NCI-H146 treated with DMSO at 0.1 percent for 48 hours (cell line): ENCODE measurements around the gene KIF3C.
"Not testable (repeated sequence)": the region's sequence is repeated elsewhere in the genome, so short reads cannot be mapped to it uniquely, and the experiment has no call there.

Experiments used
- DNase-seq: peaks from one replicate; lab custom pipeline; 2025; ENCODE audit not compliant: unreplicated experiment; lab: John Stamatoyannopoulos, UW

KIF3C gene

GRCh38 chr2:25920786-25921415, 61.4 kb downstream of the KIF3C start:
- no peak for DNase-seq

- no peak for DNase-seq
Measured at GRCh38 chr2:25920336-25920735, 62.0 kb downstream of the KIF3C start.

DNA sequence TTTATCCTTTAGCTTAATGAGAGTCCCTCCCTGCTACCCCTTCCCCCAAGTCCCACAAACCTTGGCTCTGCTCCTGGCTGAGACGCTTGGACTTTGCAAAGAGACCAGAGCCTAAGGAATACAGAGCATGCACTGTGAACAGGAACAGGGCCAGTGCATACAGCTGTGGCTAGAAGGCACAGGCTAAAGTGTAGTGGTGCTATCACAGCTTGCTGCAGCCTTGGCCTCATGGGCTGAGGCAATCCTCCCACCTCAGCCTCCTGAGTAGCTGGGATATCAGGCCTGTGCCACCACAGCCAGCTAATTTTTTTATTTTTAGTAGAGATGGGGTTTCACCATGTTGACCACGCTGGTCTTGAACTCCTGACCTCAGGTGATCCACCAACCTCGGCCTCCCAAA, 64.5 kb downstream of the KIF3C start:
- DNase-seq = no peak

- DNase-seq = not testable (repeated sequence)
Measured at GRCh38 chr2:25917411-25917810, 64.9 kb downstream of the KIF3C start.

DNA sequence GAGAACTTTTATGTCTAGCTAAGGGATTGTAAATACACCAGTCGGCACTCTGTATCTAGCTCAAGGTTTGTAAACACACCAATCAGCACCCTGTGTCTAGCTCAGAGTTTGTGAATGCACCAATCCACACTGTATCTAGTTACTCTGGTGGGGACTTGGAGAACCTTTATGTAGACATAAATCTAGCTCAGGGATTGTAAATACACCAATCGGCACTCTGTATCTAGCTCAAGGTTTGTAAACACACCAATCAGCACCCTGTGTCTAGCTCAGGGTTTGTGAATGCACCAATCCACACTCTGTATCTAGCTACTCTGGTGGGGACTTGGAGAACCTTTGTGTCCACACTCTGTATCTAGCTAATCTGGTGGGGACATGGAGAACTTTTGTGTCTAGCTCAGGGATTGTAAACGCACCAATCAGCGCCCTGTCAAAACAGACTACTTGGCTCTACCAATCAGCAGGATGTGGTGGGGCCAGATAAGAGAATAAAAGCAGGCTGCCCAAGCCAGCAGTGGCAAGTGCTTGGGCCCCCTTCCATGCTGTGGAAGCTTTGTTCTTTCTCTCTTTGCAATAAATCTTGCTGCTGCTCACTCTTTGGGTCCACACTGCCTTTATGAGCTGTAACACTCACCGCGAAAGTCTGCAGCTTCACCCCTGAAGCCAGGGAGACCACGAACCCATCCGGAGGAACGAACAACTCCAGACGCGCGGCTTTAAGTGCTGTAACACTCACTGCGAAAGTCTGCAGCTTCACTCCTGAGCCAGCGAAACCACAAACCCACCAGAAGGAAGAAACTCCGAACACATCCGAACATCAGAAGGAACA, 66.1 kb downstream of the KIF3C start:
- DNase-seq = not testable (repeated sequence)

DNA sequence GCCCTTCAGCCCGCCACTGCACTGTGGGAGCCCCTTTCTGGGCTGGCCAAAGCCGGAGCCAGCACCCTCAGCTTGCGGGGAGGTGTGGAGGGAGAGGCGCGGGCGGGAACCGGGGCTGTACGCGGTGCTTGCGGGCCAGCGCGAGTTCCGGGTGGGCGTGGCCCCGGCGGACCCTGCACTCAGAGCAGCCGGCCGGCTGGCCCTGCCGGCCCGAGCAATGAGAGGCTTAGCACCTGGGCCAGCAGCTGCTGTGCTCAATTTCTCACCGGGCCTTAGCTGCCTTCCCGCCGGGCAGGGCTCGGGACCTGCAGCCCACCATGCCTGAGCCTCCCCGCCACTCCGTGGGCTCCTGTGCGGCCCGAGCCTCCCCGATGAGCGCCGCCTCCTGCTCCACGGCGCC, 66.9 kb downstream of the KIF3C start:
- not testable (repeated sequence) for DNase-seq

DNA sequence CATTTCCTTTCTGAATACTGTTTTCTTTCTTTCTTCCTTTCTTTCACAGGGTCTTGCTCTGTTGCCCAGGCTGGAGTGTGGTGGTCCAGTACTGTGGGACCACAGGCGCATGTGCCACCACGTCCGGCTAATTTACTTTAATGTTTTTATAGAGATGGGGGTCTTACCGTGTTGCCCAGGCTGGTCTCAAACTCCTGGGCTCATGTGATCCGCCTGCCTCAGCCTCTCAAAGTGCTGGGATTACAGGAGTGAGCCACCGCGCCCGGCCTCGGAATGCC, 68.7 kb downstream of the KIF3C start:
- DNase-seq = not testable (repeated sequence)

GRCh38 chr2:25912851-25913695, 69.2 kb downstream of the KIF3C start:
- DNase-seq = peak; percentile 21

DNA sequence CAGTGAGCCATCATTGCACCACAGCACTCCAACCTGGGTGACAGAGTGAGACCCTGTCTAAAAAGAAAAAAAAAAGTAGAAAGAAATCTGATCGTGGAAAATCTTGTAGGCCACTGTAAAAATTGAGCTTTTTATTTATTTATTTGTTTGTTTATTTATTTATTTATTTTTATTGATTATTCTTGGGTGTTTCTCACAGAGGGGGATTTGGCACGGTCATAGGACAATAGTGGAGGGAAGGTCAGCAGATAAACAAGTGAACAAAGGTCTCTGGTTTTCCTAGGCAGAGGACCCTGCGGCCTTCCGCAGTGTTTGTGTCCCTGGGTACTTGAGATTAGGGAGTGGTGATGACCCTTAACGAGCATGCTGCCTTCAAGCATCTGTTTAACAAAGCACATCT, 72.7 kb downstream of the KIF3C start:
- not testable (repeated sequence) for DNase-seq

GRCh38 chr2:25905126-25905525, 77.2 kb downstream of the KIF3C start:
- DNase-seq = no peak

DNA sequence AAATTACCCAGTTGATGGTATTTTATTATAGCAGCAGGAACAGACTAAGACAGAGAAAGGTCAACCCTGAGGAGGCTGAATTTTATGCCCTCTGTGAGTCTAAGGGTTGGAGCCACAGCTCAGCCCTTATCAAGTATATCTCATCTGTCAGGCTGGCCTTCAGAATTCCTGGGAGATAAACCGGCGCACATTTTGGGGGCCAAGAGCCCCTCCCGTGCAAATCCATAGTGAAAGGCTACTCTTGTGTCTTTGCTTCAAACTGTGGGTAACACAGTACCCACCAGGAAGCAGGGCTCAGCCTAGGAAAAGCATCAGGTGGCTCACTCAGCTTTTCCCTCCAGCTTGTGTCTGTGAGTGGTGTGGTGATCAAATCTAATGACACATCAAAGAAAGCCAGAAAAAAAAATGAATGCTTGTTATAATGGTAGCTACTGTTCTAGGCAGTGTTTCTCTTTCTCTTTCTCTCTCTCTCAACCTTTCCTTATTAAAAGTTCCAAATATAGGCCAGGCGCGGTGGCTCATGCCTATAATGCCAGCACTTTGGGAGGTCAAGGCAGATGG, 79.0 kb downstream of the KIF3C start:
- DNase-seq = no peak

DNA sequence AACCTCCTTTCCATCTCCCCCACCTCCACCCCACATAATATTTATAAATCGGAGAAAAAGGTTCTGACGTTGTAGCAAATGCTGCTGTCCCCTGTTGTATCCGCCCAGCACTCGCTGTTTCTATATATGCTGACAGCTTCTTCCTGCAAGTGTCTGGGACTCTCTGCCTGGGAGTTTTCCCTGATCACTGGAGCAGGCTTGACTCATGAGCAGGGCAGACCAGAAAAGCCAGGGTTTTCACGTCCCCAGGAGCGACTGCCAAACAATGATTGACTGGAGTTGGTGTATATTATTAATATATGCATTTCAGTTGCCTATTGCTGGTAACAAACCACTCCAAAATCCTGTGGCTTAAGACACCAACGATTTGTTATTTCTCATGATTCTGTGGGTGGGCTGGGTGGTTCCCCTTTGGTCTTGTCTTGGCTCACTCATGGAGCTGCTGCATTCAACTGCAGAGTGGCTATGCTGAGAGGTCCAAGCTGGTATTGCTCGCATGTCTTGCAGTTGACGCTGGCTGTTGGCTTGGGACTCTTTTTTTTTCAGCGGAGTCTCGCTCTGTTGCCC, 82.8 kb downstream of the KIF3C start:
- no peak for DNase-seq

DNA sequence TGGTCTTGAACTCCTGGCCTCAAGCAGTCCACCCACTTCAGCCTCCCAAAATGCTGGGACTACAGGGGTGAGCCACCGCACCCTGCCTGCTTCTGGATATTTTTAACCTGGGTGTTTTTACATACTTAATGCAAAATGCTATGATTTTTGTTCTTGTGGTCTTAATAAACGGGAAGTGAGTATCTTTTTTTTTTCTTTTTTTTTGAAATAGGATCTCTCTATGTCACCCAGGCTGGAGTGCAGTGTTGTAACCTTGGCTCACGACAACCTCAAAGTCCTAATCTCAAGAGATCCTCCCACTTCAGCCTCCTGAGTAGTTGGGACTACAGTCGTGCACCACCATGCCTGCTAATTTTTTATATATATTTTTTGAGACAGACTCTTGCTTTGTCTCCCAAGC, 84.8 kb downstream of the KIF3C start:
- DNase-seq = no peak

DNA sequence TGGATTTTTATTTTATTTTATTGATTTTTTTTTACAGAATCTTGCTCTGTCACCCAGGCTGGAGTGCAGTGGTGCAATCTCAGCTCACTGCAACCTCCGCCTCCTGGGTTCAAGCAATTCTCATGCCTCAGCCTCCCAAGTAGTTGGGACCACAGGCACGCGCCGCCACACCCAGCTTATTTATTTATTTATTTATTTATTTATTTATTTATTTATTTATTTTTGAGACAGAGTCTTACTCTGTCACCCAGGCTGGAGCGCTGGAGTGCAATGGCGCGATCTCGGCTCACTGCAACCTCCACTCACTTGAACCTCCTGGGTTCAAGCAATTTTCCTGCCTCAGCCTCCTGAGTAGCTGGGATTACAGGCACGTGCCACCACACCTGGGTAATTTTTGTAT, 86.0 kb downstream of the KIF3C start:
- DNase-seq = not testable (repeated sequence)

DNA sequence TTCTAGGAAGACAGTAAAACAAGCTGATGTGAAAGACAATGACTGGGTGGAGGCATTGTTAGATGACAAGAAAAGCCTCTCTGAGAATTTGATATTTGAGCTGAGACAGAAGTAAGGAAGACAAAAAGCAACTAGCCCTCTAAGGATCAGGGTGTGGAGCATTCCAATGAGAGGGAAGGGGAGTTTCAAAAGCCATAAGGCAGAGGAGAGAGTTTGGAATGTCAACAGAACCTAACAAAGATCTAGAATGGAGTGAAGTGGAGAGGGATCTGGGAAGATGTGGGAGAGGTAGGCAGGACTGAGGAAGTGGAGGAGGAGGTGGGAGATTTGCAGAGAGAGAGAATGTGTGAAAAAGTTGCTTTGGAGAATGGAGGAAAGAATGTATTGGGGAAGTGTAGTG, 86.7 kb downstream of the KIF3C start:
- DNase-seq = no peak

DNA sequence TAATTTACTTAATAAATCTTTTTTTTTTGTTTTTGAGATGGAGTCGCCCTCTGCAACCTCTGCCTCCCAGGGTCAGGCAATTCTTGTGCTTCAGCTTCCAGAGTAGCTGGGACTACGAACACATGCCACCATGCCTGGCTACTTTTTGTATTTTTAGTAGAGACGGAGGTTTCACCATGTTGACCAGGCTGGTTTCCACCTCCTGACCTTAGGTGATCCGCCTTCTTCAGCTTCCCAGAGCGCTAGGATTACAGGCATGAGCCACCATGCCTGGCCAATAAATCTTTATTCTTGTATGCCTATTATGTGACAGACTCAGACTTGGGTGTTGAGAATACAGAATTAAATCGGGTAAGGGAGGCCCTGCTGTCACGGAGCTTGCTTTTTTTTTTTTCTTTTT, 87.3 kb downstream of the KIF3C start:
- no peak for DNase-seq

DNA sequence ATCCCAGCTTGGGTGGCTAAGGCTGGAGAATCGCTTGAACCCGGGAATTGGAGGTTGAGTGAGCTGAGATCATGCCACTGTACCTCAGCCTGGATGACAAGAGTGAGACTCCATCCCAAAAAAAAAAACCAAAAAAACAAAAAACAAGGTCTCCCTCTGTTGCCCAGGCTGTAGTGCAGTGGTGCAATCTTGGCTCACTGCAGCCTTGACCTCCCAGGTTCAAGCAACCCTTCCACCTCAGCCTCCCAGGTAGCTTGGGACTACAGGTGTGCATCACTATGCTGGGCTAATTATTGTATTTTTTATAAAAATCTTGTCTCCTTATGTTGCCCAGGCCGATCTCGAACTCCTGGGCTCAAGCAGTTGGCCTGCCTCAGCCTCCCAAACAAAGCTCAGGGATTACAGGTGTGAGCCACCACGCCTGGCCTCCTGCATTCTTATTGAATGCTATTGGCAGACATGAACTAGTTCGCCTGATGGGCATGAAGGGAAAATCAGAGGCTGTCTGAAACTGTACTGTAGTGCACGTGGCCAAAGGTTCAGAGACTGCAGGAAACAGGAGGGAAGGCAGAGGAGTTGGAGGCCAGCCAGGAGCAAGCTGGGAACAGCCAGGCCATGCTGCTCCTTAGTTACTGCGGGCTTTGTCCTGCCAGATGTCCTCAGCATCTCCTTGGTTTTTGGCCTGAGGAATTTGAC, 88.0 kb downstream of the KIF3C start:
- no peak for DNase-seq

- no peak for DNase-seq
Measured at GRCh38 chr2:25891672-25892071, 90.6 kb downstream of the KIF3C start.

GRCh38 chr2:25887624-25888242, 94.6 kb downstream of the KIF3C start:
- DNase-seq = no peak

DNA sequence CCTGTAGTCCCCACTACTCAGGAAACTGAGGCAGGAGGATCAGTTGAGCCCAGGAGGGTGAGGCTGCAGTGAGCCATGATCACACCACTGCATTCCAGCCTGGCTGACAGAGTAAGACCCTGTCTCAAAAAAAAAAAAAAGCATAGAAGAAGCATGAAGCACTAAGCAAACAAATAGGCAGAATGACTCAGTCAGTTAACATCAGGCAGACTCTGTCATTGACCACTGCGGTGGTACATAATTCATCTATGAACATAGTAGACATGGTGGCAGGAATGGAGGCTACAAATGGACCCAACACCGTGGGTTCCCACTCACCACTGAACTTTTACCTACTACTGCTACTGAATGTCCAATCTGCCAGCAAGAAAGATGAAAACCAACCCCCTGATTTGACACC, 96.4 kb downstream of the KIF3C start:
- DNase-seq = no peak
